COLO829 (cell line): ENCODE results near the gene SIN3B.
"Not testable (repeated sequence)": the region's sequence is repeated elsewhere in the genome, so short reads cannot be mapped to it uniquely, and the experiment has no call there.

ENCODE experiments used
- DNase-seq: peaks from one replicate; pipeline ENCODE4 v3.0.0; 2012; ENCODE audit warnings: low spot score

The SIN3B gene

DNA sequence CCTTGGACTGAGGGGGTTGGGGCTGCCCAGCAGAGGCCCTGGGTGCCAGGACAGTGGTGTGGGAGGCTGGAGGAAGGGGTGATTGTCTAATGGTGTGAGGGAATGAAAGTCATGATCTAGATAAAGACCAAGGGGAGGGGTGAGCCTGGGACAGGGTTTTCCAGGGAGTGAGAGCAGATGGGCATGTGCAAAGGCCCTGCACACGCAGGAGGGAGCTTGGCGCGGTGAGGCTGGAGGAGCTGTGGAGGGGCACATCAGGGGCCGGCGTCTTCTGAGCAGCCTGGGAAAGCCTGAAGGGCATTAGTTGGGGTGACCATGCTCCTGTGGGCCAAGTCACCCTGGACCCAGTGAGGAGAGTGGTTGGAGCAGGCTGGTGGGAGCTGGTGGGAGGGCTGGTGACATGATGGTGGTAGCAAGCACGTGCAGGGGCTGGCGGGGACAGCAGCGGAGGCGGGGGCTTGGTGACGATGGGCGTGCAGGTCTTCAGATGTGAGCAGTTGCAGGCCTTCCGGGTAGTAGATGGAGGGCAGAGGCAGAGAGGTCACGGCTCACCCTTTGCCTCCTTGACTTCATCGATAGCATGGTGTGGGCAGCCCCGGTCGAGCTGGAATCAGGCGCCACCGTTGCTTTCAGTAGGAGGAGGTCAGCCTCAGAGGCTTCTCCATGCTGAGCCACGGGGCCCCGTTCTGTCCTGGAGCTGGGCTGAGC is 39.4 kb downstream of the SIN3B start:
- no peak for DNase-seq

DNA sequence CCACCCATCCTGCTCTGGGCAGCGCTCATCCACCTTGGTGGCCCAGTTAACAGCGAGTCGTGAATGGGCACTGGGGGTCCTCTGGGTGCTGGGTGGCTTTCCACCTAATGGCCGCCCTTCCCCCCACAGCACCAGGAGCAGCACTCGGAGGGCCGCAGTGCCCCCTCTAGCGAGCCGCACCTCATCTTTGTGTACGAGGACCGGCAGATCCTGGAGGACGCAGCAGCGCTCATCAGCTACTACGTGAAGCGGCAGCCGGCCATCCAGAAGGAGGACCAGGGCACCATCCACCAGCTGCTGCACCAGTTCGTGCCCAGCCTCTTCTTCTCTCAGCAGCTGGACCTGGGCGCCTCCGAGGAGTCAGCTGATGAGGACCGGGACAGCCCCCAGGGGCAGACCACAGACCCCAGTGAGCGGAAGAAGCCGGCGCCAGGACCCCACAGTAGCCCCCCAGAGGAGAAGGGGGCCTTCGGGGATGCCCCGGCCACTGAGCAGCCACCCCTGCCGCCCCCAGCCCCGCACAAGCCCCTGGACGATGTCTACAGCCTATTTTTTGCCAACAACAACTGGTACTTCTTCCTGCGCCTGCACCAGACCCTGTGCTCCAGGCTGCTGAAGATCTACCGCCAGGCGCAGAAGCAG is 40.3 kb downstream of the SIN3B start:
- no peak for DNase-seq

DNA sequence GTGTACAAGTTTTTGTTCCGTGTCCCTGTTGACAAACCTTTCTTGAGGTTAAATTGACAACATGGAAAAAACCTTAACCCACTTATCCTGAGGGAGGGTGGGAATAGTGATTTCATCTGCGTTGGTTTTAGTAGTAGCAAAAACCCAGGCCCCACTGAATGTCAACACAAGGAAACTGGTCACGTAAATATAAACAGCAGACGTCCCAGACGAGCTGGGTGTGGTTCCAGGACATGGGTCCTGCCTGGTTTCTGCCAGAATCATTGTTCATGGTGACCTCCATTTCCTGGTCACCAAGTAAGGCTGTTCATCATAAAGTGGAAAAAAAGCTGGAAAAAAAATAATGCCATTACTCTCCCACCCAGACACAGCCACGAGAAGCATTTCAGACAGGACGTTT is 42.7 kb downstream of the SIN3B start:
- no peak for DNase-seq

DNA sequence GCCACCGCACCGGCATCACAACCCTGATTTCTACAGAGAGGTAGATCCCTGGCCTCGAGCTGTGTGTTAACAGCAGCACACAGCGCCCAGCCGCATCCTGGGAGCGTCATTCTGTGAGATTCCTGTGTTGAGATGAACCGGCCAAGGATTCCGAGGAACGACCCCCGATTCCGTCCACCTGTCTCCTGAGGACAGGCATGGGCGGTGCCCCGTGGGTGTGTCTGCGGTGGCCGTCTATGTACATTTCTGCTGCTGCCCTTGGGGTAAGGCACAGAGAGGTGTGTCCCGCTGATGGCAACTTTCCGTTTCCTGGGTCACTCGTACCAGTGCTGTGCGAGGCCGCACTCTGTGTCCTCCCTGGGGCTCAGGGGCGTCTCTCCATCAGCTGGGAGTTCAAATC is 43.5 kb downstream of the SIN3B start:
- DNase-seq, result no peak

DNA sequence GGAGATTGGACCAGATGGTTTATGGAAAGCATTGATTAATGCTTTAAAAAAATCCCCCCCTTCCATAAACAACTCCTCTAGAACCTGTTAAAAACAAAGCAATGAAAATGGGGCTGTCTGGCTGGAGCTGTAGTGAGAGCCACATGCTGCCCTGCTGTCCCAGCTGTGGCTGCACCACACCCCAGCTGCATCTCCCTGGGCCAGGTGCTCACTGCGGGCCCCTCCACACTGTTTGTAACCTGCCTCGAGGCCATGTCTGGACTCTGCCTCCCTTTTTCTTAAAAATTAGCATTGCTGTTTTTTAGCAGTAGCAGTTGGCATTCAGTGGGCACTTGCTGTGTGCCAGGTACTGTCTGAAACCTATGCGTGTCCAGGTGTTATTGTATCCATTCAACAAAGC is 44.4 kb downstream of the SIN3B start:
- no peak for DNase-seq

DNA sequence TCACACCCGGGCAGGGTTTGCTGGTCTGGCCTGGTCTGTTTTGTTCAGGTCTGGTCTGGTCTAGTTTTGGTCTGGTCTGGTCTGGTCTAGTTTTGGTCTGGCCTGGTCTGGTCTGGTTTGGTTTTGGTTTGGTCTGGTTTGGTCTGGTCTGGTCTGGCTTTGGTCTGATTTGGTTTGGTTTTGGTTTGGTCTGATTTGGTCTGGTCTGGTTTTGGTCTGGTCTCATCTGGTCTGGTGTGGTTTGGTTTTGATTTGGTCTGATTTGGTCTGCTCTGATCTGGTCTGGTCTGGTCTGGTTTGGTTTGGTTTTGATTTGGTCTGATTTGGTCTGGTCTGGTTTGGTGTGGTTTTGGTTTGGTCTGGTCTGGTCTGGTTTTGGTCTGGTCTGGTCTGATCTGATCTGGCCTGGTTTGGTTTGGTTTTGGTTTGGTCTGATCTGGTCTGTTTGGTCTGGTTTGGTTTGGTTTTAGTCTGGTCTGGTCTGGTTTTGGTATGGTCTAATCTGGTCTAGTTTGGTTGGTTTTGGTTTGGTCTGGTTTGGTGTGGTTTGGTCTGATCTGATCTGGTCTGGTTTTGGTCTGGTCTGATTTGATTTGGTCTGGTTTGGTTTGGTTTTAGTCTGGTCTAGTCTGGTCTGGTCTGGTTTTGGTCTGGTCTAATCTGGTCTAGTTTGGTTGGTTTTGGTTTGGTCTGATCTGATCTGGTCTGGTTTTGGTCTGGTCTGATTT is 45.2 kb downstream of the SIN3B start:
- DNase-seq, result no peak

DNA sequence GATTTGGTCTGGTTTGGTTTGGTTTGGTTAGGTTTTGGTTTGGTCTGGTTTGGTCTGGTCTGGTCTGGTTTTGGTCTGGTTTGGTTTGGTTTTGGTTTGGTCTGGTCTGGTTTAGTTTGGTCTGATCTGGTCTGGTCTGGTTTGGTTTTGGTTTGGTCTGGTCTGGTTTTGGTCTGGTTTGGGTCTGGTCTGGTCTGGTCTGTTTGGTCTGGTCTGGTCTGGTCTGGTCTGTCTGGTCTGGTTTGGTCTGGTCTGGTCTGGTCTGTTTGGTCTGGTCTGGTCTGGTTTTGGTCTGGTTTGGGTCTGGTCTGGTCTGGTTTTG is 45.7 kb downstream of the SIN3B start:
- not testable (repeated sequence) for DNase-seq

DNA sequence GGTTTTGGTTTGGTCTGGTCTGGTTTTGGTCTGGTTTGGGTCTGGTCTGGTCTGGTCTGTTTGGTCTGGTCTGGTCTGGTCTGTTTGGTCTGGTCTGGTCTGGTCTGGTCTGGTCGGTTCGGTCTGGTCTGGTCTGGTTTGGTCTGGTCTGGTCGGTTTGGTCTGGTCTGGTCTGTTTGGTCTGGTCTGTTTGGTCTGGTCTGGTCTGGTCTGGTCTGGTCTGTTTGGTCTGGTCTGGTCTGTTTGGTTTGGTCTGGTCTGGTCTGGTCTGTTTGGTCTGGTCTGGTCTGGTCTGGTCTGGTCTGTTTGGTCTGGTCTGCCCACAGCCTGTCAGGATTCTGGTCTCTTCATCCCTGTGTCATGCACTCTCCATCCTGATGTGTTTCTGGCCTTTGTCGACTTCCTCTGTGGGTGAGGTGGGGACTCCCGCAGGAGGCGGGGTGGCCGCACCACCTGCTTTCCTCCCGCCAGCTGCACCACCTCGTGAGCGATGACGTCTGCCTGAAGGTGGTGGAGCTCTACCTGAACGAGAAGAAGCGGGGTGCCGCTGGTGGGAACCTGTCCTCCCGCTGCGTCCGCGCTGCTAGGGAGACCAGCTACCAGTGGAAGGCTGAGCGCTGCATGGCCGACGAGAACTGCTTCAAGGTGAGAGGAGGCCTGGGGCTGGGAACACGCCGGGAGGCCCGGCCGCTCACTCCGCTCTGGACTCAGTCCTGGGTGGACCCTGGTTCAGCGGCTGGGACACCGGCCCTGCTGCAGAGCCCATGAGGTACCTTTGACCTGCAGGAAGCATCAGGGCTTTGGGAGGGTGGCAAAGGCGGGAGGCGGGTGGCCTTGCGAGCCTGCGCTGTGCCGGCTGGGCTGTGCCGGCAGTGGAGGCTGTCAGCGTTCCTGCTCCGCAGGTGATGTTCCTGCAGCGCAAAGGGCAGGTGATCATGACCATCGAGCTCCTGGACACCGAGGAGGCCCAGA is 46.7 kb downstream of the SIN3B start:
- DNase-seq, result no peak

DNA sequence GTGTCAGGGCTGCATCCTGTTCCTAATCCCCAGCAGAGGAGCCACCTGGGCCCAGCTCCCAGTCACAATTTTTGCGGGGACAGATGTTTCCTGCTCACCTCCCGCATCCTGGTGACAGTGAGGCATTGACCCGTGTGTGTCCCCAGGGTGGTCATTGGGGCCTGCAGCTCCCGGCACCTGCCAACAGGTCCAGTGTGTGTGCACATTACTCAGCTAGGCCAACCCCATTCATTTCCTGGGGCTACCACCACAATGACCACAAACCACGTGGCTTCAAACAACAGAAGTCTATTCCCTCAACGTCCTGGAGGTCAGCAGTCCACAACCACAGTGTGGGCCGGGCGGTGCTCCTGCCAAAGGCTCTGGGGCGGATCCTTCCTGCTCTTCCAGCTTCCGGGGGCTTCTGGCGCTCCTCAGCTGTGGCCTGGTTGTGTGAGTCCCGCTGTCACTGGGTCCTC is 47.7 kb downstream of the SIN3B start:
- peak; percentile 18 for DNase-seq

DNA sequence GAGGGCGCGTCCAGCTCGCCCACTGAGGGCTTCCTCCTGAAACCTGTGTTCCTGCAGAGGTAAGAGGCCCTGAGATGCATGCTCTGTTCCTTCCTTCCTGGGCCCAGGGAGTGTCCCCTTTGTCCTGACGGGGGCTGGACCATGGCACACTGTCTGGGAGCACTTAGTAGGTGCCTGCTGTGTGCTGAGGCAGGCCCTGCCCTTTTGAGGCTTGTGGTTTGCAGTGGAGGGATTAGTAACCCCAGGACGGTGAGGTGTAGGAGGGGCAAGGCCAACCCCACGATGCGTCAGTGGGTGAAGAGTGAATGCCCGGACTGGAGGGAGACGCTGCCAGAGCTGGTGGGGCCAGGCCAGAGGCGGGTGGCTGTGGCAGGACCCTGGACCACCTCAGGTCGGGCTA is 48.4 kb downstream of the SIN3B start:
- no peak for DNase-seq

DNA sequence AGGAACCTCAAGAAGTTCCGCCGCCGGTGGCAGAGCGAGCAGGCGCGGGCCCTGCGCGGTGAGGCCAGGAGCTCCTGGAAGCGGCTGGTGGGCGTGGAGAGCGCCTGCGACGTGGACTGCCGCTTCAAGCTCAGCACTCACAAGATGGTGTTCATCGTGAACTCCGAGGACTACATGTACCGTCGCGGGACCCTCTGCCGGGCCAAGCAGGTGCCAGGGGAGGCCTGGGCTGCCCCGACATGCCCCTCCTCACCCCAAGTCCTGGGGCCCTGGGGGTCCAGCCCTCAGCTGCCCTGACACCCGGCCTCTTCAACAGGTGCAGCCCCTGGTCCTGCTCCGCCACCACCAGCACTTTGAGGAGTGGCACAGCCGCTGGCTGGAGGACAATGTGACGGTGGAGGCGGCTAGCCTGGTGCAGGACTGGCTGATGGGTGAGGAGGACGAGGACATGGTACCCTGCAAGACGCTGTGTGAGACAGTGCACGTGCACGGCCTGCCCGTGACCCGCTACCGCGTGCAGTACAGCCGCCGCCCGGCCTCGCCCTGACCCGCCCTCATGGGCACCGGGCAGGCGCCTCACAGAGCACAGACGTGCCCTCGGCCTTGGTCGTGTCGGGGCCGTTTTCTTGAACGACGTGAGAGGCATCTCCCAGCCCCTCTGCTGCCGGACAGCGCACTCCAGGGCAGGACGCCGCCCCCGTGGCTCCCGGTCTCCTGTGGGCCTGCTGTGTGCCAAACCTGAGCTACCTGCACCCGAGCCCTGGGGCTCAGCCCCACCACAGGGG is 49.2 kb downstream of the SIN3B start:
- DNase-seq, result no peak

DNA sequence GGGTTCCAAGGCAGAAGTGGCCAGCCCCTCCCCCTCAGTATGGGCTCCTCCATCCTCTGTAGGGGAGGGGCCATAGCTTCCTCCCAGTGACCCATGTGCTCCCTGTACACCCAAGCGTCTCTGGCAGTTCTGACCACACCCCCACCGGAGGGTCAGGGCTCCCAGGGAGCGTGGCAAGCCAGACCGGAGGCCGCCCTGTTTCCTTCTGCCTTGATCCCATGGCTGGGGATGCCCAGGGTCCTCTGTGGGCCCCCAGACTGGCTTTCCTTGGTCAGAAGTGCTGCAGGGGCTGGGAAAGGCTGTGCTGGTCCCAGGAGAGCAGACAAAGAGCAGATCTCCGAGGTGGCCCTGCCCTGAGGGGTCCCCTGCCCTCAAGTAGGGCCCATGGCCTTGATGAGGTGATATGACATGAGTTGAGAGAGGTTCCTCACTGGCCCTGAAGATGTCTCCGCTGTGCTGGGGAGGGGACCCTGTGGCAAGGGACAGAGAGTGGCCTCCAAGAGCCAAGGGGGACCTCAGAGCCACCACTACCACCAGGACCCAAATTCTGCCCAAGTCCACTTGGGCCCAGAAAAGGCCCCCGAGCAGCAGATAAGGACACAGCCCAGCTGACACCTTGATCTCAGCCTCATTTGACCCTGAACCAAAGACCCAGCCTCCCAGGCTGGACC is 51.8 kb downstream of the SIN3B start:
- DNase-seq, result no peak

DNA sequence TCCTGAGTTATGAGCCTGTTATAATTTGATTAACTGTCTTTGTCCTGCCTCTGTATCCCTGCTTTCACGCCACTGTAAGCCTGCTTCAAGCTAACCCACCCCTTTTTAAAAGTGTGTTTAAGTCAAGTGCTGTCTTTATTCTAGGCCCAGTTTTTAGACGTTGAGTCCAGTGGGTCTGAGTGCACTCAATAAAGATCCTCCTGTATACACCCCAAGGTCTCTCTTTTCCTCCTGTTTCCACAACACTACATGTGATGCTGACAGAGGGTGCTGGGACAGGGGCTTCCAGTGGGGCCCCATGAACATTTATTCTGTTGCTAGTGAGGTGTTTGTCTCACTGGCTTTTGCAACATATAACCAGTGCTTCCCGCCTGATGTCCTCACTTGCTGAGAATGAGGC is 52.9 kb downstream of the SIN3B start:
- no peak for DNase-seq

DNA sequence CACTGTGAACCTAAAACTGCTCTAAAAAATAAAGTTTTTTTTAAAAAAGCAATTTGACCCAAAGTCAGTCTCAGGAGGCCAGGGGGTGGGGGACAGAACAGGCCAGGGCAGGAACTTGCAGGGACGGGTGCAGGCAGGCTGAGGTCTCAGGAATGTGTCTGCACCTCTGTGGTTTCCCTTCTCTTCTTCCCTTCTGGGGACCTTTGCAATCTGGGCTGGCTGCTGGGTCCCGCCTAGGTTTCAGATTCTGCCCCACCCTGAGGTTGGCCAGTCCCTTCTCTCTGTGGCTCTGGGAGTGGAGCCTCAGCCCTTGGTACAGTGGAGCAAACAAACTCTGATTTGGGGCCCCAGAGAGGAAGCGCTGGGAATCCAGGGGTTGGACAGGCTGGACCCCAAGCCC is 54.3 kb downstream of the SIN3B start:
- no peak for DNase-seq

DNA sequence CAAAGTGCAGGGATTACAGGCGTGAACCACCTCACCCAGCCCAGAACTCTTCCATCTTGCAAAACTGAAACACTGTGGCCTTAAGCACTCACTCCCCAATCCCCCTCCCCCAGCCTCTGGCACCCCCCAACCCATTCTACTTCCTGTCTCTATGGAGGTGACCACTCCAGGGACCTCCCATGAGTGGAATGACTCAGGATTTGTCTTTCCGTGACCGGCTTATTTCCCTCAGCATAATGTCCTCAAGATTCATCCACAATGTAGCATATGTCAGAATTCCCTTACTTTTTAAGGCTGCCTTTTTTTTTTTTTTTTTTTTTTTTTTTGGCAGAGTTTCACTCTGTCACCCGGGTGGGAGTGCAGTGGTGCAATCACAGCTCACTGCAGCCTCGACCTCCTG is 56.0 kb downstream of the SIN3B start:
- DNase-seq, result no peak

DNA sequence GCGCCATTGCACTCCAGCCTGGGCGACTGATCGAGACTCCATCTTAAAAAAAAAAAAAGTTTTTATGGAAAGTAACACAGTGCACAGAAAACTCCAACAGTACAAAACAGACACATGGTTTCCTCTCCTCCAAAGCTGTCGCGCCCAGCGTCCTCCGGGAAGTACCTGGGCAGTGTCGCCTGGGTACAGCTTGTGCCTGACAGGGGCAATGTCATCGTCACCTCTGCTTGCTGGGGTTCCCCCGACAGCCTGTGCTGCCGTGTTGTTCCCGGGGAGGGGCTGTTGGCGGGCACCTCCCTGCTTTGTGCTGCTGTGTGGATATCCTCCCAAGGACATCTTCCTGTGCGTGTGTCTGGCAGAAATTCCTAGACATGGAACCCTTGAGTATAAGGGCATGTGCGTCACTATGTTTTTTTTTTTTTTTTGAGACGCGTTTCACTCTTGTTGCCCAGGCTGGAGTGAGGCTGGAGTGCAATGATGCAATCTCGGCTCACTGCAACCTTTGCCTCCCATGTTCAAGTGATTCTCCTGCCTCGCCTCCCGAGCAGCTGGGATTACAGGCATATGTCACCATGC is 57.2 kb downstream of the SIN3B start:
- DNase-seq, result no peak

DNA sequence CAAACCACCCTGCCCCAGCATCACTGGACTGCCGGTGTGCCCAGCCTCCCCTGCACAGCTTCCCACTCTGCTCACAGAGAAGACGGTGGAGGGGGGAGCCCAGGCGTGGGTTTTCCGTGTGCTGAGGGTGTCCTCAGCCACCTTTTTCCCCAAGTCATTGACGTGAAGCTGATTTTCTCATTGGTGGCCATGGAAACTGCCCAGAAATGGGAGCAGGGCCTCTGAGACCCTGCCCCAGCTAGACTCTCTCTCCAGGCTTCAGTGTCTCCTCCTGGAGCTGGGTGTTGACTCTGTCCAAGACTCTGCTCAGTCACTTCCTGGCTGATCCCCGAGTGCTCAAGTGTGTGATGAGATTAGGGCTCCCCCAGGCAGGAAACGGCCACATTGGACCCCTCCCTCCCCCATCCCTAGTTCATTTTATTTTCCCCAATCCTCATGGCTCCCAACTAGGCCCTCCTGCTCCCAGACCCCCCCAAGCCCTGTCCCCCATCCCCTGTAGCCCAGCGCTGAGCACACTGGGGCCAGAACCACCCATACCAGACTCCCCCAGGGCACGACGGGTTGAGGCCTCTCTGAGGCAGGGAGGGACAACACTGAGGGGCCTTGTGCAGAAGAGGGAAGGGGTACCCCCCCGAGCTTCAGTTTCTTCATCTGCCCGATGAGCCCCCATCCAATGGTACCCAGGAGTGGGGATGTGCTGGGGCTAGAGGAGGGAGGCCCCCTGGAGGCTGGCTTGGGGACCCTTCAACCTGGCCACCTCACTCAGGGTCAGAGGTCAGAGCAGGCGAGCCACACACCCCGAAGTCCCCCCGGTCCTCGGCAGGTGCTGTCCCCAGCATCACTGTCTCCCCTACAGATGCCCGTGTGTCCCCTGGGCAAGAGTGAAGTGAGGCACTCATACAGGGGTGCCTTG is 58.4 kb downstream of the SIN3B start:
- DNase-seq, result no peak

DNA sequence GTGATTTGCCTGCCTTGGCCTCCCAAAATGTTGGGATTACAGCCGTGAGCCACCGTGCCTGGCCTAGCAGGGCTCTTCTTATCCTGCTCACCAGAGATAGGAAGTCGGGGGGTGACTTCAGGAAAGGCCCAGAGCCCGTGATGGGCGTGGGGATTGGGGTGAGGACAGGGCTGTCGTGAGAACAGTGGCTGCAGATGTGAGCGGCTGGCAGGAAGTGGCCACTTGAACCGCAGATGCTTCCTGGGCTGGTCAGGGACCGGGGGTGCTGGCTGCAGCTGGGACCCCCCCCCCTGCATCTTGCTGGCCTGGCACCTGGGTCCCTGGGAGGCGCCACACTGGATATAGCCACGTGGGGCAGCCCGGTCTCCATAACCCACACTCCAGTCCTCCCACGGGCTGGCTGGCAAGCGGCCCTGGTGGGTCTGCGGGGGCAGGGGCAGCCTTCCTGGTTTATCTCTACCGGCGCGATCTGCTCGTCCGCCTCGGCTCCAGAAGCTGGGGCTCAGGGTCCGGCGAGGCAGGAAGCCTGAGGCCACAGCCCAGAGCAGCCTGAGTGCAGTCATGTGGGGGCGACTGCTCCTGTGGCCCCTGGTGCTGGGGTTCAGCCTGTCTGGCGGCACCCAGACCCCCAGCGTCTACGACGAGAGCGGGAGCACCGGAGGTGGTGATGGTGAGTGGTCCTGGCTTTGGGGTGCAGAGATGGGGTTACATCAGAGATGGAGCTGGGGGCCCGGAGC is 59.6 kb downstream of the SIN3B start, which contains the start of gene F2RL3:
Gene F2RL3 (plus strand): TSS at position 371 of the 737 bp plus-strand sequence. CDS start 191 bp downstream, at position 562.
- no peak for DNase-seq
